Spleen (tissue), 7 donors: ENCODE data around the gene OPN1MW2.
"Not testable (repeated sequence)": the region's sequence is repeated elsewhere in the genome, so short reads cannot be mapped to it uniquely, and the experiment has no call there.

Experiments used
- CTCF ChIP-seq, 11 experiments: fragments of 200-600 bp in 7 of 11; fragments of 450-650 bp in 4 of 11; sonication (generic) in 4 of 11; IDR thresholded peaks in 8 of 11; conservative IDR thresholded peaks in 3 of 11; 1 replicate in 7 of 11; 2 replicates in 4 of 11; pipeline versions ENCODE4 v1.4.0 to v1.8.0; 2016 to 2021; ENCODE audit warnings: antibody characterized with exemption in 11 of 11, inconsistent platforms in 4 of 11, mild to moderate bottlenecking in 1 of 11
- POLR2A ChIP-seq, 3 donors: fragments of 450-650 bp; IDR thresholded peaks; one replicate each; pipeline ENCODE4 v1.5.1; 2017; ENCODE audit warnings: antibody characterized with exemption in 3 of 3, mild to moderate bottlenecking in 1 of 3
- donor health status: DM: no; HTN: no; CAD: no; lungs with moderate emphysema.
- donor health status: DM: no; HTN: no; CAD: no.
- donor health status: DM: no; HTN: no; CAD: no.

- not testable (repeated sequence) for TF ChIP-seq CTCF (IDR thresholded peaks at IDR 0.05 in 8 of 11, conservative IDR thresholded peaks at IDR 0.05 in 3 of 11); POLR2A (IDR thresholded peaks at IDR 0.05)
Observed at GRCh38 chrX:154247377-154248045, 28.0 kb downstream of the OPN1MW2 start.
